ENCODE measurements around the gene ANKH. TPM values are rescaled to one million over a fixed set of nuclear protein-coding genes. Genes with fewer than 3 reads are reported as not detected.
A peak's percentile ranks its signal among the peaks of the same experiment; 100 is the strongest.

ANKH gene
- total RNA-seq, 1 donor from 2014 or later, result 25.5 TPM

GRCh38 chr5:14659821-14660607 is 211.6 kb downstream of the ANKH start:
- peak; percentile 82 for ATAC-seq

- ATAC-seq, result no peak
These were observed 214.7 kb downstream of the ANKH start for GRCh38 chr5:14656898-14657297.

- no peak for ATAC-seq
These were observed 216.3 kb downstream of the ANKH start for GRCh38 chr5:14655146-14655741.

Other genes starting within 250 kb of the ANKH start
- 26.1 TPM for gene OTULIN, start 207.1 kb downstream of the ANKH start, total RNA-seq